Measurements from ENCODE around the gene PLEKHG3.

The PLEKHG3 gene

DNA sequence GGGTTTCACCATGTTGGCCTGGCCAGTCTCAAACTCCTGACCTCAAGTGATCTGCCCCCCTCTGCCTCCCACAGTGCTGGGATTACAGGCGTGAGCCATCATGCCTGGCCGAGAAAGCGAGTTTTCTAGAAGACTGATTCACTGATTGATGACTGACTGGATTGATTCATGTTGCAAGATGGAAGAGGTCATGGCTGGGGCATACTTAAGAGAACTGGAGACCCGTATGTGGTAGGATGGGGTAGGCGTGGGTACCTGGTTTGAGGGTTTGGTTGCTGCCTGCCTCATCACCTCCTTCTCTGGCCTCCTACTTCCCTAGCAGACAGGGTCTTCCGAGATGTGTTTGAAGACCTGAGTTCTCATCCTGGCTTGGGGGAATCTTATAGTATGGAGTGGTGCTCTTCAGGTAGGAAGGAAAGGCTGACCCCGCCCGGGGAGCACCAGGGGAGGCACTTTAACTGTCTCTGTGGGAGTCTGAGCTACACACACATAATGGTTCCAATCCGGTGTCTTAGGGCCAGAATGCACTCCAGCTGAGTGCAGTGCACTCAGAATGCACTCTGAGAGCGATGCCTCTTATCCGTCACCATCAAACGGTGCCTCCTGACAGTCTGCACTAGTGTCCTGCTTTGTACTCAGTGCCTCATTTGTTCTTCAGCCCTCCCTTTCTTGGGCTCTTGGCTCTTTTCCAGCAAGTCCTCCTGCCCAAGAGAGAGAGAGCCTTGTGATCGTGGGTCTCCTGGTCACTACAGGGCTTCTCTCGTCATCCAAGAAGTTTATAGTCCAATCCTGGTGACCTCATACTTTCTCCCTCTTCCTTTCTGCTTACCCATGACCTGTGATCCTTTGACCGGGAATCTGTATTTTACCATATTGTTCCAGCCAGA, 19.7 kb downstream of the PLEKHG3 start:
- no peak overlapping the region for H3K4me2 ChIP-seq (ENCODE audit: low read length)
- no peaks in the 10 kb centered on the region for H3K79me2 ChIP-seq (ENCODE audit: control insufficient read depth, low read length)
- no peak for TF ChIP-seq EZH2phosphoT487 (IDR thresholded peaks at IDR 0.05; ENCODE audit: borderline replicate concordance, low read length)
- TF ChIP-seq, protein P1, sequence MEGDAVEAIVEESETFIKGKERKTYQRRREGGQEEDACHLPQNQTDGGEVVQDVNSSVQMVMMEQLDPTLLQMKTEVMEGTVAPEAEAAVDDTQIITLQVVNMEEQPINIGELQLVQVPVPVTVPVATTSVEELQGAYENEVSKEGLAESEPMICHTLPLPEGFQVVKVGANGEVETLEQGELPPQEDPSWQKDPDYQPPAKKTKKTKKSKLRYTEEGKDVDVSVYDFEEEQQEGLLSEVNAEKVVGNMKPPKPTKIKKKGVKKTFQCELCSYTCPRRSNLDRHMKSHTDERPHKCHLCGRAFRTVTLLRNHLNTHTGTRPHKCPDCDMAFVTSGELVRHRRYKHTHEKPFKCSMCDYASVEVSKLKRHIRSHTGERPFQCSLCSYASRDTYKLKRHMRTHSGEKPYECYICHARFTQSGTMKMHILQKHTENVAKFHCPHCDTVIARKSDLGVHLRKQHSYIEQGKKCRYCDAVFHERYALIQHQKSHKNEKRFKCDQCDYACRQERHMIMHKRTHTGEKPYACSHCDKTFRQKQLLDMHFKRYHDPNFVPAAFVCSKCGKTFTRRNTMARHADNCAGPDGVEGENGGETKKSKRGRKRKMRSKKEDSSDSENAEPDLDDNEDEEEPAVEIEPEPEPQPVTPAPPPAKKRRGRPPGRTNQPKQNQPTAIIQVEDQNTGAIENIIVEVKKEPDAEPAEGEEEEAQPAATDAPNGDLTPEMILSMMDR (IDR thresholded peaks at IDR 0.05; ENCODE audit: low read depth, low read length, poor library complexity, severe bottlenecking): no peak
- no peaks in the 10 kb centered on the region for H3F3A ChIP-seq (ENCODE audit: control insufficient read depth, insufficient read depth)
- no peak overlapping the region for H3K4me3 ChIP-seq (ENCODE audit: low read length)
- H4K20me1 ChIP-seq (ENCODE audit: control insufficient read depth, insufficient read depth, low read depth, low read length): no peaks in the 10 kb centered on the region
- no peaks in the 10 kb centered on the region for H3K36me3 ChIP-seq (ENCODE audit: control insufficient read depth, low read length)
- no peak overlapping the region for H3K27ac ChIP-seq (ENCODE audit: low read depth, low read length)
- no peaks in the 10 kb centered on the region for H3K9me3 ChIP-seq (ENCODE audit: control insufficient read depth, insufficient read depth, low read length)
- H3K9me2 ChIP-seq (replicated peaks; ENCODE audit: control insufficient read depth, low read length): no peaks in the 10 kb centered on the region
- H3K4me1 ChIP-seq (ENCODE audit: control insufficient read depth, low read length): no peaks in the 10 kb centered on the region
- peaks cover 8% of the 10 kb centered on the region; the same call in 1 of the 2 replicates for H3K27me3 ChIP-seq (ENCODE audit: control insufficient read depth, low read length)

DNA sequence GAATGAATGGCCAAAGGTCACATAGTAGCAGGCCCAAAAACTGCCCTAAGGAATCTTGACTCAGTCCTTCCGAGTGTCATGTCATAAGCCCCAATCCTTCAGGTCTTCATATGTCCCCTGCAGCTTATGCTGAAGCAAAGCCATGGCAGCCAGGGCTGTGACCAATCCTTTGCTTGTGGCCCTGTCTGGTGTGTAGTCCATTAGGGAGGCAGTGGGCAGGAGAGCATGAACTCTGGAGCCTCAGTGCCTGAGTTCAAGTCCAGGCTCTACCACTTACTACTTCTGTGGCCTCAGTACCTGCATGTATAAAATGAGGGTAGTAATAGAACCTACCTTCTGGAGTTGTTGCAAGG, 20.3 kb downstream of the PLEKHG3 start:
- Histone ChIP-seq H3K36me3 (ENCODE audit: control insufficient read depth, low read length) (no peaks in the 10 kb centered on the region), H3K4me2 (ENCODE audit: low read length) (no peak overlapping the region), H3K4me1 (ENCODE audit: control insufficient read depth, low read length) (no peaks in the 10 kb centered on the region), H3K79me2 (ENCODE audit: control insufficient read depth, low read length) (no peaks in the 10 kb centered on the region), H3K9me2 (replicated peaks; ENCODE audit: control insufficient read depth, low read length) (no peaks in the 10 kb centered on the region), H3F3A (ENCODE audit: control insufficient read depth, insufficient read depth) (no peaks in the 10 kb centered on the region), H3K27ac (ENCODE audit: low read depth, low read length) (no peak overlapping the region), H3K9me3 (ENCODE audit: control insufficient read depth, insufficient read depth, low read length) (no peaks in the 10 kb centered on the region), H3K27me3 (ENCODE audit: control insufficient read depth, low read length) (peaks cover 8% of the 10 kb centered on the region; the same call in 1 of the 2 replicates), H4K20me1 (ENCODE audit: control insufficient read depth, insufficient read depth, low read depth, low read length) (no peaks in the 10 kb centered on the region), H3K4me3 (ENCODE audit: low read length) (no peak overlapping the region)
- TF ChIP-seq, protein P1 (IDR thresholded peaks at IDR 0.05; ENCODE audit: low read depth, low read length, poor library complexity, severe bottlenecking): no peak

DNA sequence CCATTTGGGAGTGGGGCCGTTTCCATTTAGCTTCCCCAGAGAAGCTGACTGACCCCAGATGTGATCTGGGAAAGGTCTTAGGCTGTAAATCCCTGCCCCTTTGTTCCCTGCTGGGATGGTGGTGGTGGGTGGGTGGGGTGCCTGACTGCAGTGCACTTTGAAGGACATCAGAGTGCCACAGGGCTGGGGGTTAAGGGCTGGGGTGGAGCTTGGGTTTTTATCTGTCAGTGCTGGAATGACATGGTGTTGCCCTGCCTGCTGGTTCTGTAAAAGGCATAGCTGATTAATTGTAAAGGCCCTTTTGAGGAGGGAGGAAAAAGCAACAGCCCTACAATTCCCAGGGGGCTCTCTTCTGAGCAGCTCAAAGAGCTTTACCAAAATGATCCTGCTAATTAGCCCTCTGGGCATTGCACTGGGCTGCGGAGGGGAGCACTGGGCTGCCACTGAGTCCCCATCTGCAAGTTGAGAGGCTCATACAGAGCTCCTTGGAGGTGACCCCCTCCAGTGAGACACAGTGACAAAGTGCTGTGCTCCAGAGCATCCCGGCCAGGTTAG, 21.1 kb downstream of the PLEKHG3 start:
- H3K36me3 ChIP-seq (ENCODE audit: control insufficient read depth, low read length): no peaks in the 10 kb centered on the region
- H3F3A ChIP-seq (ENCODE audit: control insufficient read depth, insufficient read depth): no peaks in the 10 kb centered on the region
- H3K9me2 ChIP-seq (replicated peaks; ENCODE audit: control insufficient read depth, low read length): no peaks in the 10 kb centered on the region
- no peaks in the 10 kb centered on the region for H3K4me1 ChIP-seq (ENCODE audit: control insufficient read depth, low read length)
- TF ChIP-seq, protein P1 (IDR thresholded peaks at IDR 0.05; ENCODE audit: low read depth, low read length, poor library complexity, severe bottlenecking): no peak
- no peak for TF ChIP-seq EZH2phosphoT487 (IDR thresholded peaks at IDR 0.05; ENCODE audit: borderline replicate concordance, low read length)
- no peaks in the 10 kb centered on the region for H3K9me3 ChIP-seq (ENCODE audit: control insufficient read depth, insufficient read depth, low read length)
- no peaks in the 10 kb centered on the region for H4K20me1 ChIP-seq (ENCODE audit: control insufficient read depth, insufficient read depth, low read depth, low read length)
- H3K27me3 ChIP-seq (ENCODE audit: control insufficient read depth, low read length): peaks cover 8% of the 10 kb centered on the region; the same call in 1 of the 2 replicates
- no peak overlapping the region for H3K4me3 ChIP-seq (ENCODE audit: low read length)
- no peak overlapping the region for H3K27ac ChIP-seq (ENCODE audit: low read depth, low read length)
- H3K4me2 ChIP-seq (ENCODE audit: low read length): no peak overlapping the region
- no peaks in the 10 kb centered on the region for H3K79me2 ChIP-seq (ENCODE audit: control insufficient read depth, low read length)
